KOPT-K1 (cell line): ENCODE results near the gene CDHR2.

Experiments
- H3K27ac ChIP-seq: fragments of 200-600 bp; sonication (generic); 2 replicates; pipeline ENCODE4 v1.5.1; 2016; ENCODE audit warnings: antibody characterized with exemption, mild to moderate bottlenecking, low read depth, low read length; ENCODE audit not compliant: poor library complexity, severe bottlenecking
- H3K36me3 ChIP-seq: fragments of 200-600 bp; sonication (generic); 2 replicates; pipeline ENCODE4 v1.5.1; 2017; ENCODE audit warnings: antibody characterized with exemption, mild to moderate bottlenecking, low read length, moderate library complexity; ENCODE audit not compliant: insufficient read depth
- H3K9me3 ChIP-seq: fragments of 200-600 bp; sonication (generic); 2 replicates; pipeline ENCODE4 v1.5.1; 2017; ENCODE audit warnings: antibody characterized with exemption, low read length, mild to moderate bottlenecking; ENCODE audit not compliant: insufficient read depth, poor library complexity, severe bottlenecking

Gene CDHR2

GRCh38 chr5:176620333-176620981 lies 71.3 kb downstream of the CDHR2 start:
- Histone ChIP-seq H3K36me3 (no peaks in the 10 kb centered on the region), H3K9me3 (no peaks in the 10 kb centered on the region), H3K27ac (no peak overlapping the region)

GRCh38 chr5:176621661-176622079 lies 72.5 kb downstream of the CDHR2 start:
- no peaks in the 10 kb centered on the region for H3K9me3 ChIP-seq
- no peak overlapping the region for H3K27ac ChIP-seq
- no peaks in the 10 kb centered on the region for H3K36me3 ChIP-seq

- Histone ChIP-seq H3K36me3 (no peaks in the 10 kb centered on the region), H3K9me3 (no peaks in the 10 kb centered on the region), H3K27ac (no peak overlapping the region)
Measured at GRCh38 chr5:176624142-176624541, 75.0 kb downstream of the CDHR2 start.

- Histone ChIP-seq H3K36me3 (no peaks in the 10 kb centered on the region), H3K9me3 (no peaks in the 10 kb centered on the region), H3K27ac (no peak overlapping the region)
Measured at GRCh38 chr5:176624938-176625337, 75.8 kb downstream of the CDHR2 start.

- Histone ChIP-seq H3K27ac (no peak overlapping the region), H3K36me3 (no peaks in the 10 kb centered on the region)
Measured at GRCh38 chr5:176625512-176625911, 76.4 kb downstream of the CDHR2 start.

GRCh38 chr5:176625966-176626875 lies 77.1 kb downstream of the CDHR2 start:
- no peak overlapping the region for H3K27ac ChIP-seq
- H3K9me3 ChIP-seq, result no peaks in the 10 kb centered on the region
- no peaks in the 10 kb centered on the region for H3K36me3 ChIP-seq

More at GRCh38 chr5:176625512-176625911, 76.4 kb downstream of the CDHR2 start:
- no peaks in the 10 kb centered on the region for H3K9me3 ChIP-seq

- H3K27ac ChIP-seq, result no peak overlapping the region
- no peaks in the 10 kb centered on the region for H3K9me3 ChIP-seq
- no peaks in the 10 kb centered on the region for H3K36me3 ChIP-seq
Measured at GRCh38 chr5:176626876-176627236, 77.7 kb downstream of the CDHR2 start.

- Histone ChIP-seq H3K27ac (no peak overlapping the region), H3K36me3 (no peaks in the 10 kb centered on the region), H3K9me3 (no peaks in the 10 kb centered on the region)
Measured at GRCh38 chr5:176627582-176627981, 78.4 kb downstream of the CDHR2 start.

- no peaks in the 10 kb centered on the region for H3K36me3 ChIP-seq
- H3K9me3 ChIP-seq, result no peaks in the 10 kb centered on the region
- H3K27ac ChIP-seq, result no peak overlapping the region
Measured at GRCh38 chr5:176628406-176629228, 79.5 kb downstream of the CDHR2 start.

GRCh38 chr5:176629317-176629852 lies 80.2 kb downstream of the CDHR2 start:
- Histone ChIP-seq H3K9me3 (no peaks in the 10 kb centered on the region), H3K27ac (no peak overlapping the region), H3K36me3 (no peaks in the 10 kb centered on the region)

- H3K27ac ChIP-seq, result no peak within 1 kb of the TSS
Measured at GRCh38 chr5:176629853-176630680, 80.9 kb downstream of the CDHR2 start, which contains the start of the genes EIF4E1B and SNCB. EIF4E1B (plus strand) TSS chr5:176630675; CDS start chr5:176642788, 12,113 bp downstream. SNCB (minus strand) TSS chr5:176630534; CDS start chr5:176629654, 880 bp downstream.

GRCh38 chr5:176630681-176631222 lies 81.6 kb downstream of the CDHR2 start:
- H3K27ac ChIP-seq, result no peak overlapping the region
- no peaks in the 10 kb centered on the region for H3K9me3 ChIP-seq
- no peaks in the 10 kb centered on the region for H3K36me3 ChIP-seq

More at GRCh38 chr5:176629853-176630680, 80.9 kb downstream of the CDHR2 start, which contains the start of the genes EIF4E1B and SNCB:
- Histone ChIP-seq H3K9me3 (no peaks in the 10 kb centered on the region), H3K36me3 (no peaks in the 10 kb centered on the region)

GRCh38 chr5:176631383-176632200 lies 82.5 kb downstream of the CDHR2 start:
- H3K9me3 ChIP-seq, result no peaks in the 10 kb centered on the region
- H3K36me3 ChIP-seq, result no peaks in the 10 kb centered on the region
- H3K27ac ChIP-seq, result no peak overlapping the region
